CD14-positive monocyte (primary cell): ENCODE measurements around the gene CCDC141. TPM values are rescaled to one million over a fixed set of nuclear protein-coding genes. Genes with fewer than 3 reads are reported as not detected.

Experiments
- DNase-seq, 3 donors: peaks; one replicate each; pipeline ENCODE4 v3.0.0-alpha.2; 2011 to 2022
- H2AFZ ChIP-seq: 2 replicates; pipeline ENCODE4 v1.6.0; 2012; ENCODE audit warnings: mild to moderate bottlenecking, low read depth, low read length, inconsistent platforms; ENCODE audit not compliant: insufficient read depth, poor library complexity, severe bottlenecking
- H3K27ac ChIP-seq, 2 donors: 1 replicate in 1 of 2; 2 replicates in 1 of 2; pipeline ENCODE4 v1.5.1; 2012 to 2013; ENCODE audit warnings: low read length in 2 of 2, control low read depth in 1 of 2, inconsistent platforms in 1 of 2, low read depth in 1 of 2, mild to moderate bottlenecking in 1 of 2
- H3K27me3 ChIP-seq, 2 donors: one replicate each; pipeline versions ENCODE4 v1.6.0 to v1.6.1; 2011 to 2013; ENCODE audit warnings: low read length in 2 of 2; ENCODE audit not compliant: control insufficient read depth in 2 of 2, insufficient read depth in 2 of 2
- H3K36me3 ChIP-seq, 2 donors: replicated peaks in 1 of 2; 1 replicate in 1 of 2; 2 replicates in 1 of 2; pipeline versions ENCODE4 v1.5.1 to v1.6.1; 2012 to 2013; ENCODE audit warnings: low read length in 2 of 2, control low read depth in 1 of 2, inconsistent platforms in 1 of 2, mild to moderate bottlenecking in 1 of 2; ENCODE audit not compliant: insufficient read depth in 2 of 2, control insufficient read depth in 1 of 2
- H3K4me1 ChIP-seq, 2 donors: 1 replicate in 1 of 2; 2 replicates in 1 of 2; pipeline versions ENCODE4 v1.5.1 to v1.6.1; 2012 to 2013; ENCODE audit warnings: low read length in 2 of 2, control low read depth in 1 of 2, inconsistent platforms in 1 of 2, mild to moderate bottlenecking in 1 of 2, moderate library complexity in 1 of 2; ENCODE audit not compliant: insufficient read depth in 2 of 2, control insufficient read depth in 1 of 2
- H3K4me2 ChIP-seq: replicated peaks from 2 replicates; pipeline ENCODE3; 2012; ENCODE audit warnings: low read length, moderate library complexity, mild to moderate bottlenecking; ENCODE audit not compliant: poor library complexity, severe bottlenecking; ENCODE audit errors: extremely low read depth
- H3K4me3 ChIP-seq, 3 experiments: fragments of 200-600 bp in 1 of 3; sonication (generic) in 1 of 3; replicated peaks in 1 of 3; 1 replicate in 2 of 3; 2 replicates in 1 of 3; pipeline ENCODE4 v1.5.1; 2011 to 2013; ENCODE audit warnings: low read length in 3 of 3, mild to moderate bottlenecking in 3 of 3, control low read depth in 2 of 3, low read depth in 2 of 3, inconsistent platforms in 1 of 3, moderate library complexity in 1 of 3
- H3K79me2 ChIP-seq: 2 replicates; pipeline ENCODE4 v1.6.0; 2012; ENCODE audit warnings: mild to moderate bottlenecking, control low read depth, inconsistent platforms, low read length, moderate library complexity; ENCODE audit not compliant: insufficient read depth
- H3K9ac ChIP-seq: 2 replicates; pipeline ENCODE4 v1.6.0; 2017; ENCODE audit warnings: low read length, mild to moderate bottlenecking; ENCODE audit not compliant: insufficient read depth, poor library complexity, severe bottlenecking
- H3K9me3 ChIP-seq, 2 donors: replicated peaks in 1 of 2; 1 replicate in 1 of 2; 2 replicates in 1 of 2; pipeline versions ENCODE4 v1.5.1 to v1.6.1; 2012 to 2013; ENCODE audit warnings: low read length in 2 of 2, control low read depth in 1 of 2; ENCODE audit not compliant: control insufficient read depth in 1 of 2, insufficient read depth in 1 of 2
- H4K20me1 ChIP-seq: 2 replicates; pipeline ENCODE4 v1.6.0; 2012; ENCODE audit warnings: mild to moderate bottlenecking, low read length, control low read depth, moderate library complexity; ENCODE audit not compliant: insufficient read depth
- H3K27ac Mint-ChIP-seq, 7 donors: one replicate each; pipeline ENCODE4 v1.8.0; 2020; ENCODE audit warnings: mild to moderate bottlenecking in 7 of 7, mixed read lengths in 7 of 7, moderate library complexity in 6 of 7, inconsistent platforms in 2 of 7
- H3K27me3 Mint-ChIP-seq, 3 donors: one replicate each; pipeline ENCODE4 v1.8.0; 2021 to 2022; ENCODE audit warnings: low read depth in 3 of 3, mild to moderate bottlenecking in 3 of 3, mixed read lengths in 3 of 3, moderate library complexity in 3 of 3, inconsistent platforms in 1 of 3
- H3K36me3 Mint-ChIP-seq, 2 donors: one replicate each; pipeline ENCODE4 v1.8.0; 2020; ENCODE audit warnings: mixed read lengths in 2 of 2, inconsistent platforms in 1 of 2, mild to moderate bottlenecking in 1 of 2
- H3K4me1 Mint-ChIP-seq: one replicate; pipeline ENCODE4 v1.8.0; 2020; ENCODE audit warnings: mild to moderate bottlenecking, mixed read lengths
- H3K4me3 Mint-ChIP-seq, 2 donors: one replicate each; pipeline ENCODE4 v1.8.0; 2020; ENCODE audit warnings: mild to moderate bottlenecking in 2 of 2, mixed read lengths in 2 of 2, moderate library complexity in 1 of 2
- H3K9me3 Mint-ChIP-seq, 7 donors: one replicate each; pipeline ENCODE4 v1.8.0; 2020 to 2022; ENCODE audit warnings: mixed read lengths in 7 of 7, mild to moderate bottlenecking in 6 of 7, moderate library complexity in 6 of 7, inconsistent platforms in 2 of 7
- CTCF ChIP-seq: fragments of 200-600 bp; IDR thresholded peaks from one replicate; pipeline ENCODE4 v1.8.0; 2022; ENCODE audit warnings: antibody characterized with exemption, mild to moderate bottlenecking
- WGBS: methylation state at CpG from one replicate; pipeline ENCODE4 v1.1.5; 2013; ENCODE audit warnings: missing lambda C conversion rate; ENCODE audit not compliant: insufficient coverage; 5-methylcytosine and 5-hydroxymethylcytosine counted together
- intact Hi-C, 2 donors: fragments of 100-400 bp; cut with micrococcal nuclease; formaldehyde crosslinking; loops; one replicate each; pipeline versions ENCODE4 v1.15.0 to v1.15.1; 2023
- polyA plus RNA-seq, 3 donors: library from polyadenylated mRNA; depleted of rRNA in 1 of 3; unstranded in 2 of 3; stranded (reverse) in 1 of 3; fragments of 300-500 nt in 2 of 3; fragments of >200 nt in 1 of 3; fragmentation: Illumina TruSeq in 2 of 3; gene quantifications; 1 replicate in 2 of 3; 2 replicates in 1 of 3; pipeline ENCODE4 v1.2.3, GENCODE V29; 2012 to 2021

The CCDC141 gene
- polyA plus RNA-seq, 3 donors = not detected

- Mint-ChIP-seq H3K27me3 (peaks cover 0 to 2% (median 0%) of the 10 kb centered on the region in 3 donors), H3K4me1 (no peaks in the 10 kb centered on the region), H3K36me3 (no peaks in the 10 kb centered on the region), H3K27ac (no peak overlapping the region), H3K4me3 (no peak overlapping the region), H3K9me3 (no peaks in the 10 kb centered on the region)
- no peak overlapping the region for H3K4me3 ChIP-seq
- no peak overlapping the region for H2AFZ ChIP-seq
- no peak overlapping the region for H3K27ac ChIP-seq
- intact Hi-C loops = no loop called here
- DNase-seq = no peak
- H3K9me3 ChIP-seq = no peaks in the 10 kb centered on the region
- TF ChIP-seq CTCF = peak; percentile 79
- H3K4me1 ChIP-seq = no peaks in the 10 kb centered on the region
- H3K36me3 ChIP-seq = no peaks in the 10 kb centered on the region
- no peak overlapping the region for H3K9ac ChIP-seq
- H3K4me2 ChIP-seq = no peak overlapping the region
- no peaks in the 10 kb centered on the region for H3K27me3 ChIP-seq
- H3K79me2 ChIP-seq = no peaks in the 10 kb centered on the region
- WGBS = 89% methylated on average over 1 of the region's 3 CpGs
- H4K20me1 ChIP-seq = no peaks in the 10 kb centered on the region
Observed at GRCh38 chr2:178804791-178805190, 245.1 kb downstream of the CCDC141 start.

- H3K27ac Mint-ChIP-seq = no peak overlapping the region
- H3K9me3 Mint-ChIP-seq = no peaks in the 10 kb centered on the region
- Histone ChIP-seq H3K4me3 (no peak overlapping the region), H3K27me3 (no peaks in the 10 kb centered on the region), H4K20me1 (no peaks in the 10 kb centered on the region), H3K36me3 (no peaks in the 10 kb centered on the region), H2AFZ (no peak overlapping the region), H3K9me3 (no peaks in the 10 kb centered on the region), H3K4me1 (no peaks in the 10 kb centered on the region), H3K4me2 (no peak overlapping the region), H3K79me2 (no peaks in the 10 kb centered on the region), H3K9ac (no peak overlapping the region), H3K27ac (no peak overlapping the region)
- no peak for TF ChIP-seq CTCF
- H3K27me3 Mint-ChIP-seq = peaks cover 0 to 2% (median 0%) of the 10 kb centered on the region in 3 donors
- intact Hi-C loops = no loop called here
- no peak overlapping the region for H3K4me3 Mint-ChIP-seq
- H3K4me1 Mint-ChIP-seq = no peaks in the 10 kb centered on the region
- WGBS = 88% methylated on average over 6 of the region's 7 CpGs
- no peaks in the 10 kb centered on the region for H3K36me3 Mint-ChIP-seq
- no peak for DNase-seq
Observed at GRCh38 chr2:178800510-178800909, 249.4 kb downstream of the CCDC141 start.
